MM.1S (cell line): ENCODE data around the gene NCK1.

ENCODE experiments used
- DNase-seq: peaks from one replicate; pipeline ENCODE4 v3.0.0-alpha.2; 2015
- H2AFZ ChIP-seq: fragments of 300-600 bp; sonication (generic); 2 replicates; pipeline ENCODE4 v1.6.0; 2016; ENCODE audit warnings: antibody characterized with exemption, low read length
- H3F3A ChIP-seq: fragments of 300-600 bp; sonication (generic); 2 replicates; pipeline ENCODE4 v1.6.1; 2016; ENCODE audit warnings: mild to moderate bottlenecking, antibody characterized with exemption, low read length, moderate library complexity, mixed read lengths; ENCODE audit not compliant: insufficient read depth
- H3K27ac ChIP-seq: fragments of 300-600 bp; sonication (generic); 2 replicates; pipeline ENCODE4 v1.5.1; 2016; ENCODE audit warnings: mild to moderate bottlenecking, low read length
- H3K27me3 ChIP-seq: fragments of 300-600 bp; sonication (generic); replicated peaks from 2 replicates; pipeline ENCODE4 v1.6.0; 2016; ENCODE audit warnings: low read length; ENCODE audit not compliant: insufficient read depth
- H3K36me3 ChIP-seq: fragments of 300-600 bp; sonication (generic); replicated peaks from 2 replicates; pipeline ENCODE4 v1.6.1; 2016; ENCODE audit warnings: mild to moderate bottlenecking, low read length, mixed read lengths; ENCODE audit not compliant: insufficient read depth
- H3K4me1 ChIP-seq: fragments of 300-600 bp; sonication (generic); 2 replicates; pipeline ENCODE4 v1.6.1; 2016; ENCODE audit warnings: low read length, mixed read lengths
- H3K4me2 ChIP-seq: fragments of 300-600 bp; sonication (generic); 2 replicates; pipeline ENCODE4 v1.6.0; 2016; ENCODE audit warnings: low read depth, low read length
- H3K4me3 ChIP-seq: fragments of 300-600 bp; sonication (generic); 2 replicates; pipeline ENCODE4 v1.5.1; 2016; ENCODE audit warnings: low read length, mixed read lengths
- H3K79me2 ChIP-seq: fragments of 300-600 bp; sonication (generic); 2 replicates; pipeline ENCODE4 v1.6.1; 2016; ENCODE audit warnings: mixed run types, low read length, mixed read lengths
- H3K9ac ChIP-seq: fragments of 300-600 bp; sonication (generic); 2 replicates; pipeline ENCODE4 v1.6.1; 2016; ENCODE audit warnings: low read length, mixed read lengths
- H3K9me2 ChIP-seq: fragments of 300-600 bp; sonication (generic); replicated peaks from 2 replicates; pipeline ENCODE4 v1.6.1; 2016; ENCODE audit warnings: mild to moderate bottlenecking, low read length, mixed read lengths; ENCODE audit not compliant: insufficient read depth
- H3K9me3 ChIP-seq: fragments of 300-600 bp; sonication (generic); replicated peaks from 2 replicates; pipeline ENCODE4 v1.6.1; 2016; ENCODE audit warnings: mild to moderate bottlenecking, low read length, mixed read lengths; ENCODE audit not compliant: insufficient read depth
- H4K20me1 ChIP-seq: fragments of 300-600 bp; sonication (generic); 2 replicates; pipeline ENCODE4 v1.6.1; 2016; ENCODE audit warnings: mild to moderate bottlenecking, low read length, moderate library complexity, mixed read lengths; ENCODE audit not compliant: insufficient read depth
- EZH2 ChIP-seq: fragments of 300-600 bp; sonication (generic); optimal IDR thresholded peaks from 2 replicates; pipeline ENCODE3; 2017; ENCODE audit warnings: low read depth, mild to moderate bottlenecking, antibody characterized with exemption, low read length, mixed read lengths
- EZH2phosphoT487 ChIP-seq: fragments of 300-600 bp; sonication (generic); IDR thresholded peaks from 2 replicates; pipeline ENCODE4 v1.6.1; 2018; ENCODE audit warnings: antibody characterized with exemption, low read length
- TF ChIP-seq, protein P1 (sequence below): fragments of 300-600 bp; sonication (generic); IDR thresholded peaks from 2 replicates; pipeline ENCODE4 v1.5.1; 2016; ENCODE audit warnings: antibody characterized with exemption, low read length, mixed read lengths

Gene NCK1

DNA sequence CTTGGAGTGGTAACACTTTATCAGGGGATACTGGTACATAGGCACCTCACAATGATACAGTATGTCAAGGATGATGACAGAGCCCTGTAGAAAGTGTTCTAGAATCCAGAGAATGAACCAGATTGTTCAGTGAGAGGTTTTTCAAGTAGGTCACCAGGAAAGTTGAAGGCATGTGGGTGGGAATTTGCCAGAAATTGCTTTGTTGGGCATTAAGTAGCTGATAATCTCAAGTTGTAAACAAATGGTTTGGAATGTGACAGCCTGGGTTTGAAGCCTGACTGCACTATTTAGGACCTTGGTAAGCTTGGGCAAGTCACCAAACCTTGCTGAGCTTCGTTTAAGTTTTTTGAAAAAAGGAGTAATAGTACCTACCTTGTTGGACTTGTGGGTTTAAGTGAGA lies 30.5 kb upstream of the NCK1 start:
- Histone ChIP-seq H3K36me3 (no peaks in the 10 kb centered on the region), H4K20me1 (no peaks in the 10 kb centered on the region), H3K27ac (no peak overlapping the region), H3K9me2 (no peaks in the 10 kb centered on the region), H2AFZ (no peak overlapping the region), H3K9ac (no peak overlapping the region), H3K9me3 (no peaks in the 10 kb centered on the region), H3F3A (no peaks in the 10 kb centered on the region), H3K27me3 (no peaks in the 10 kb centered on the region), H3K79me2 (no peaks in the 10 kb centered on the region), H3K4me1 (no peaks in the 10 kb centered on the region), H3K4me2 (no peak overlapping the region), H3K4me3 (no peak overlapping the region)
- DNase-seq = no peak
- no peak for TF ChIP-seq EZH2phosphoT487
- TF ChIP-seq EZH2 = no peak
- TF ChIP-seq, protein P1, sequence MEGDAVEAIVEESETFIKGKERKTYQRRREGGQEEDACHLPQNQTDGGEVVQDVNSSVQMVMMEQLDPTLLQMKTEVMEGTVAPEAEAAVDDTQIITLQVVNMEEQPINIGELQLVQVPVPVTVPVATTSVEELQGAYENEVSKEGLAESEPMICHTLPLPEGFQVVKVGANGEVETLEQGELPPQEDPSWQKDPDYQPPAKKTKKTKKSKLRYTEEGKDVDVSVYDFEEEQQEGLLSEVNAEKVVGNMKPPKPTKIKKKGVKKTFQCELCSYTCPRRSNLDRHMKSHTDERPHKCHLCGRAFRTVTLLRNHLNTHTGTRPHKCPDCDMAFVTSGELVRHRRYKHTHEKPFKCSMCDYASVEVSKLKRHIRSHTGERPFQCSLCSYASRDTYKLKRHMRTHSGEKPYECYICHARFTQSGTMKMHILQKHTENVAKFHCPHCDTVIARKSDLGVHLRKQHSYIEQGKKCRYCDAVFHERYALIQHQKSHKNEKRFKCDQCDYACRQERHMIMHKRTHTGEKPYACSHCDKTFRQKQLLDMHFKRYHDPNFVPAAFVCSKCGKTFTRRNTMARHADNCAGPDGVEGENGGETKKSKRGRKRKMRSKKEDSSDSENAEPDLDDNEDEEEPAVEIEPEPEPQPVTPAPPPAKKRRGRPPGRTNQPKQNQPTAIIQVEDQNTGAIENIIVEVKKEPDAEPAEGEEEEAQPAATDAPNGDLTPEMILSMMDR = no peak

DNA sequence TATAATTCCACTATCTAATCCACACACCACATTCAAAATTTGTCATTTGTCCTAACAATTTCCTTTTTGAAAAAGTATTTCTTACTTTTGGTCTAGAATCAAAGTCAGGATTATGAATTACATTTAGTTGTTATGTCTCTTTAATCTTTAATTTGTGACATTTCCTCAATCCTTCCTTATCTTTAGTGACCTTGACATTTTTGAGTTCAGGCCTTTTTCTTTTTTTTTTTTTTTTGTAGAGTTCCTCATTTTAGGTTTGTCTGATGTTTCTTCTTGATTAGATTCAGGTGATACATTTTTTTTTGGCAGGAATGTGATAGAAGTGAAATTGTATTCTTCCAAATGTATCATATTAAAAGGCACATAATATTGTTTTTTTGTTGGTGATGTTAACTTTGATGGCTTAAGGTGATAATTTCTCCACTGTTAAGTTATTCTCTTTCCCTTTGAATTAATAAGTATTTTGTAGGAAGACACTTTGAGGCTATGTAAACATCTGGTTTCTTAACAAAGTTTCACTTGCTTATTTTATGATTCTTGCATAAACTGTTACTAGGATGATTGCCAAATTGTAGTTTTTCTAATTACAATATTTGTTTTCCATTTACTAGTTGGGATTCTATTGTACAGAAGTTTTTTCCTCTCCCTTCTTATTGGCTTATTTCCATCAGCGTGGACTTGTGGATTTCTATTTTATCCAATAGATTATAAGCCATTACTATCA lies 26.8 kb upstream of the NCK1 start:
- Histone ChIP-seq H3K9me3 (no peaks in the 10 kb centered on the region), H3K79me2 (no peaks in the 10 kb centered on the region), H3F3A (no peaks in the 10 kb centered on the region), H3K4me2 (no peak overlapping the region), H3K27ac (no peak overlapping the region), H3K4me3 (no peak overlapping the region), H3K36me3 (no peaks in the 10 kb centered on the region), H3K27me3 (no peaks in the 10 kb centered on the region), H3K4me1 (0 out of 2 replicates have a peak, but pooled peaks cover 5% of the 10 kb centered on the region), H3K9me2 (no peaks in the 10 kb centered on the region), H4K20me1 (no peaks in the 10 kb centered on the region), H2AFZ (no peak overlapping the region), H3K9ac (no peak overlapping the region)
- TF ChIP-seq, protein P1 = no peak
- TF ChIP-seq EZH2 = no peak
- no peak for TF ChIP-seq EZH2phosphoT487
- no peak for DNase-seq

DNA sequence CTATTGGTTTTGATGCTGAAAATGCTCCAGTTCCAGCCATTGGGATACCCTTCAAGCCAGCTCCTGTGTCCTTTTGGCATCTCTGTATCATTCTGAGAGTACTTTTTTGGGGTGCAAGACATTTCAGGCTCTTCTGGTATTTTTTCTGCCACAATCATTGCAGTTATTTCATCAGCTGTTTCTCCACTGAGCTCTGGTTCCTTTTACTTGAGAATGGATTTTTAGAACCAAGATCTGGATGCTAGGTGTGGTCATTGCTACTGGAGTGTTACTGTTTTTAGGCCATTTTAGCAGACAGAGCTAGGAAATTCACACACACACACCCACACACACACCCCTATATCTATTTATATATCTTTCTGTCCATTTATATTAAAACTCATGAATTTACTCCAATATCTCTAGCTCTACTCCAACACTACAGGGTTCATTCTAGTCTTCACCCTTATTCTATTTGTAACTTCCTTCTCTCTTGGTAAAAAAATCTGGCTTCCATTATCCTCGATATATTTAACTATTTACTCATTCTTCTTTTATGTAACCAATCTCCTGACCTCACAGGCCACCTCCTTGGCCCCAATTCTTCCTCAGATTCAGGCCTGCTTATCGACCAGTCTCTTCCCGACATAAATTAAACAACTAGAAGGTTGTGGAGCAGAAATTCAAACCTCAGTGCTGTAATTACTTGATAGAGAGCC lies 26.0 kb upstream of the NCK1 start:
- TF ChIP-seq, protein P1 = no peak
- TF ChIP-seq EZH2phosphoT487 (no peak), EZH2 (no peak)
- Histone ChIP-seq H3K4me3 (no peak overlapping the region), H4K20me1 (no peaks in the 10 kb centered on the region), H3K9me2 (no peaks in the 10 kb centered on the region), H3K79me2 (no peaks in the 10 kb centered on the region), H3K4me1 (0 out of 2 replicates have a peak, but pooled peaks cover 5% of the 10 kb centered on the region), H2AFZ (no peak overlapping the region), H3K4me2 (no peak overlapping the region), H3K36me3 (no peaks in the 10 kb centered on the region), H3K27ac (no peak overlapping the region), H3K9me3 (no peaks in the 10 kb centered on the region), H3F3A (no peaks in the 10 kb centered on the region), H3K27me3 (no peaks in the 10 kb centered on the region), H3K9ac (no peak overlapping the region)
- no peak for DNase-seq
